ENCODE measurements around the gene ADGRG6.

ADGRG6 gene

GRCh38 chr6:142350309-142350708 is 48.5 kb downstream of the ADGRG6 start:
- no peak for DNase-seq

DNA sequence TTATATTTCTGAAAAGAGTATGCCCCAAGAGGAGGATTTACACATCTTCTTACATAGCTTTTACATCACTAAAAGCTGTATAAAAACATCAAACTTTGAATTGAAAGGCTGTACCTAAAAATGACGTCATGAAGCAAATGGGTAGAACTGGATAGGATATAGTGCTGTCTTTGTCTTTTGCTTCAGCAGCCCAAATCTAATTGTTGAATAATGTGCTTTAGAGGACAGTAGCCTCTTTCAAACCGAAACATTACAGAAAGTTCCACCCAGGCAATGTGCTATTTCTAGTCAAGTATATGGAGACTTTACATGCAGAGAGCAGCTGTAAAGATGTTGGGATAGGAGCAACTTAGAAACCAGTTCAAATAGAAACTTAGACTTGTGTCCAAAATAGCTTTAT is 51.9 kb downstream of the ADGRG6 start:
- no peak for DNase-seq

DNA sequence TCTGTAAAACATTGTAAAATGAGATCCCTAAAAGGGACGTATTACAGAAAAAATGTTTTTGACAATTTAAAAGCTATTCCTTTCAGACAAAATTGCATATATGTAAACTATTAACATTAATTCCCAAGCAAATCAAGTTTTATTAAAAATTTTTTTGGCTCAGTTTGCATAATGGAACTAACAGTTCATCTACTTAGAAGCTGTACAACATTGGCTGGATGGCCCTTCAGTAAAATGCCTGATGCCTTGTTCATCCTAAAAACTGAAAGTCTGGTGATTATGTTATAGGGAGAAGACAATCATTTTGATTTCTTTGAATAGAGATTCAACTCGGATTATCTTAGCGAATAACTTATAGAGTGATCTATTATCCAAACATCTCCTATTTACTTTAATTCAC is 52.8 kb downstream of the ADGRG6 start:
- DNase-seq, result no peak

GRCh38 chr6:142355520-142356174 is 53.8 kb downstream of the ADGRG6 start:
- no peak for DNase-seq

DNA sequence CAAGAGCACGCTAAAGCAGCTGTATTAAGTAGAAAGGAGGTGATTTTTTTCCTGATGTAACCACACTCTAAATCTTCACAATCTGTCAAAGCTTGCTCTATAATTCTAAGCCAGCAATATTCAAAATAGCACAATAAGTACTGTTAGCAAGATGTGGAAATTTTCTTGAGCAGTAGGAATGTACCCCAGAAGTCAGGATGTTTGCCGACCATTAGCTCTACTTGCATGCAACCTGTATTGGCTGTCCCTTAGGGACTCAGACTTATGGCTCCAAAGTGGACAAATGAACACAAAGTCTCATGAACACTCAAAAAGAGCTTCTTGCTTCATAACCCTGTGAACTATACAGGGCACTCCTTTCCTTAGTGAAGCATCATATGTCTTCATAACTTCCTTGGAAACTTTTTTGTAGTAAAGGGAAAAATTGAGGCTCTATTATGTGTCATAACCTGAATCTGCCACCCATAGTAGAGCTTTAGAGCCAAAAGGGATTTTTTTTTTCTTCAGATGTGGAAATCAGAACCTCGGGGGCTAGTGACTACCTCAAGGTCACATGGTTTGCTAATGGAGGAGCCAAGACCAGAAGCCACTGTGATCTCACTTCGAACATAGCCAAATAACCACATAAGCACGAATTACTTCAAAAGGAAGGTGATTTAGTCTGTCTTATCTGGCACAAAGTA is 54.5 kb downstream of the ADGRG6 start:
- no peak for DNase-seq

- no peak for DNase-seq
Observed at GRCh38 chr6:142356884-142357225, 55.0 kb downstream of the ADGRG6 start.

- no peak for DNase-seq
Observed at GRCh38 chr6:142357879-142358278, 56.1 kb downstream of the ADGRG6 start.

- DNase-seq, result no peak
Observed at GRCh38 chr6:142359271-142359960, 57.6 kb downstream of the ADGRG6 start.

GRCh38 chr6:142361345-142361744 is 59.5 kb downstream of the ADGRG6 start:
- no peak for DNase-seq

DNA sequence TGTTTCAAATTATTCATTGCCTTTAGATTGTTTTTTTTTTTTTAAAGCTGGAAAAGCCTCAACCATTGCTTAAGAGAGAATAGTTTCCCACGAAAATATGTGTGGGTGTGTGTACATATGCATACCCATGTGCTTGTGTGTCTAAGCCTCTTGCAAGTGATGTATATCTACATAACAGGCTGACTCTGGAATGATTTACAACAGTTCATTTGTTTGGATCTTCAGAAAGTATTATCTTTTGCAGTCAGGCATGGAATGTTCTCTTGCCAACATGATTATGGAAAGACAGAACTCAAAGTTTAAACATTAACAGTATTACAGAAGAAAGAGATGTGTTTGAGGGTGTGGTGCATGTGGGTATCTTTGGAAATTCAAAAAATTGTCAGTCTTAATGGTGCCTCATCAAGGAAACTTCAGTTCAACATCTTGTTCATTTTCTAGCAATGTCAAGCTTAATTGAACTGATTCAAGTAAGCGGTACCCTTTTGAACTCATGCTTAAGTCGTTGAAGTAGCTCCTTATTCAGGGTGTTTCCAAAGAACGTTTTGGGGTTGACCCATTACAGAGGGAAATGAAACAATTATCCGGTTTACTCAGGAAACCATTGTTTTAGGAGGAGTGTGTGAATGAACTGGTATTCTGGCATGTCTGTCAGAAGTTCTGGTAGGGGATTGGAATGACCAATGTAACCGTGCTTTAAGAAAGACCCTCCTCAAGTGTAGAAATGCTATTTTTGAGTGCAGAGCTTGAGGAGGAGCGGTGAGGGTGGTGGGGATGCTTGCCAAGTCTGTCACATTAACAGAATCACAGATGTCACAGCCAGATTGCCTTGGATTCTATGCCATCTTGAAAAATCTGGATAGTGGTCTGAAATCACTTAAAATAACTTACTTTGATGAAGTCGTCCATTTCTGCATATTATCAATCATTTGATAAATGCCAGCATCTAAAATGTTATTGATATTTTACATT is 60.3 kb downstream of the ADGRG6 start:
- DNase-seq, result no peak

DNA sequence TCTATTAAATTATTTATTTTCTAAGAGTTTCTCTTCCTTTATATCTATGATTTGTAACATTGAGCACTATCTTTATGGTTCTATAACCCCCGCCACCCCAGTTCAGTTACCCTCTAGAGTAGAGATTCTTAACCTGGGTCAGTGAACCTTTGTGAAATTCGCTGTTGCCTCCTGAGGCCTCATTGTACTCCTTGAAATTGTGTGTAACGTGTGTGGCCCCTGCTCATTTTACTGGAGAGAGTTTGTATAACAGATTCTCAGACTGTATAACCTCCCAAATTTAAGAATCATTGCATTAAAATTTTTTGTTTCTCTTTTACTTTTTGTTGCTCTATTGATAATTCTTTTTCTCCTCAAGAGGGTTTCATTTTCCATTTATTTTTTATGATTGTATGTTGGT is 65.3 kb downstream of the ADGRG6 start:
- no peak for DNase-seq

GRCh38 chr6:142367501-142368018 is 65.8 kb downstream of the ADGRG6 start:
- no peak for DNase-seq

DNA sequence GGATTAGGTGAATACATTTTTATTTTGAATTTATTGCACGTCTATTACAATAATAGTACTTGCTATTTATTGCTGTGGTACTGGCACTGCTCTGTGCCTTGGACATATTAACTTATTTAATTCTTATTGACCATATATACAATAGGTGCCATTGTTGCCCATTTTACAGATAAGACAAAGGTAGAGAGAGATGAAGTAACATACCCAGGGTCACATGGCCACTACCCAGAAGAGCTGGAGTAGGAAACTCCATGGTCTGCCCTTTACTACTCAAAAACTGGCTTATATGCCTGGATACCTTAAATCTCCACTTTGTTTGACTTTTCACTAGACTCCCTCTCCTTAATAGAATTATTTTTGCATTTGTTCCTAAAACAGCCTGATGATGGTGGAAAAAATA is 67.5 kb downstream of the ADGRG6 start:
- no peak for DNase-seq

GRCh38 chr6:142372348-142372747 is 70.5 kb downstream of the ADGRG6 start:
- no peak for DNase-seq

DNA sequence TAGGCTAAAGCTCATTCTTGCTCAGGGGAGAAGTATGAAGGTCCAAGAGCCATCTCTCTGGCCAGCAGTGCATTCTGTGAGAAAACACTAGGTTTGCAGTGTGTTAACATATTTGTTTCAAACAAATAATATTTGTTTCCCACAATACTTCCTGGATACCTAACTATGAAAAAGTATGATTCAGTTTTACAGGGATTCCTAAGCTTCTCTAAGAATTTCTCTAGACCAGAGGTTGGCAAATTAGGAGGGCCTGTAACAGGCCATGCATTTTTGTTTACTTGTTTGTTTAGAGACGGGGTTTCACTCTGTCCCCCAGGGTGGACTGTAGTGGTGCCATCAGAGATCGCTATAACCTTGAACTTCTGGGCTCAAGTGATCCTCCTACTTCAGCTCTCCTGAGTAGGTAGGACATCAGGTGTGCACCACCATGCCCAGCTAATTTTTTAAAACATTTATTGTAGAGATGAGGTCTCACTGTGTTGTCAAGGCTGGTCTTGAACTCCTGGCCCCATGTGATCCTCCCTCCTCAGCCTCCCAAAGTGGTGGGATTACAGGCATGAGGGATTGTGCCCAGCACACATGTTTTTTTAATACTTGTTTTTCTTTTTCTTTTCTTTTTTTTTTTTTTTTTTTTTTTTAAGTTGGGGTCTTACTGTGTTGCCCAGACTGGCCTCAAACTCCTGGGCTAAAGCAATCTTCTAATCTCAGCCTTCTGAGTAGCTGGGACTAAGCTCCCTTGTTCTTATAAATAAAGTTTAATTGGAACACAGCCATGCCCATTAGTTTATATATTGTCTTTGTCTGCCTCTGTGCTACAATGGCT is 71.7 kb downstream of the ADGRG6 start:
- DNase-seq, result no peak

DNA sequence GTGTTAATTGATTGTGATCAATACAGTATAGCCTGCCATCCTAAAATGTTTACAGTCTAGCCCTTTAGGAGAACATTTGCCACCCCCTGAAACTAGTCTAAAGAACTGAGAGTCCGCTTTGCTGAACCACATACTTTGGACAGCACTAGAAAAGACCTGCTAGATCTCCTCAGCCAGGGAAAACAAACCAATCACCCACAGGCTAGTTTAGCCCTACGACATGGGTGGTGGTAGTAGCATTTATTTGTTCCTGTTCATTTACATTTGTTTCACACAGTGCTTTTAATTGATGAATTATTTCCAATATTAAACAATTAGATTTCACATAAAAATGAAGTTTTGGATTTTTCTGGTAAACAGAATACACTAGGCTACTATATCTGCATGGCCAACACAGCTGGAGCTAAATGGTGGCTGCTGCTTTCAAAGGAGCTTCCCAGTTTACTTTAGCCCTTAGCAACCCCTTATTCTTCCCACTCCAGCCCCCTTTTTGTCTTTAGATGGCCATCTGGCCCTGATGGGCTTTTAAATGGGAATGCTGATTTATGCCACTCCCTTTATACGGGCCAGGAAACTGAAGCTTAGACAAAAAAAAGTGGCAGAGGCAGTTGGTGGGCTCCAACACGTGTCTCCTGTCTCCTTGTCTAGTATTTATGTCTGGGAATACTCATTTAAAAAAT is 72.4 kb downstream of the ADGRG6 start:
- DNase-seq, result no peak

- DNase-seq, result no peak
Observed at GRCh38 chr6:142374965-142375733, 73.3 kb downstream of the ADGRG6 start.

GRCh38 chr6:142376115-142376514 is 74.3 kb downstream of the ADGRG6 start:
- DNase-seq, result no peak

DNA sequence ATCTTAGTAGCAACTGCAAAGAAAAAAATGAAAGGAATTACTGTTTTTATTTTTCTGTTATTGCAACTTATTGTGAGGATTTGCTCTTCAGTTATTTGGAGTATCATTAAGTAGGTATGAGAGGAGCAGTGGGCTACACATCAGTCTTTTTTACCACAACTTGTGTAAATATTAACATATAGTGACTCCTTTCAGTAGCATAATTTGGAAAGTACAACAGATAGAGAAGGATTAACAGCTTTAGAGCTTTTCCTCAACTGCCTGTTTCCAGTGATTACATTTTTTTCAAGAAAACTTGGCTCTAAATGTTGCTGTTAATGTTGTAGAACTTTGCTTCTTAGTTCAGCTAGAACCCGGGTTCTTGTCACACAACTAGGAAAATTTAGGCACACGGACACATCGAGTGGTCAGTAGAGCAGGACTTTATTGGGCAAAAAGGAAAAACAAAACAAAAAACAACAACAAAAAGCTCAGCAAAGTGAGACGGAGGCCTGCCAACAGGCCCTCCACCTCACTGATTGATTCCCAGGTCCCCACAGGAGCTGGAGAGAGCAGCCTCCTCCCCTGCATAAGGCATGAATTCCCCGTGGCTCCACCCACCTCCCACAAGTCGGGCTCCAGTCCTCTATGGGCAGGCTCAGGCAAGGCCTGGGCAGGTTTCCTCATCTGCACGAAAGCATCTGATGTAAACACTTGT is 75.1 kb downstream of the ADGRG6 start:
- DNase-seq, result no peak

DNA sequence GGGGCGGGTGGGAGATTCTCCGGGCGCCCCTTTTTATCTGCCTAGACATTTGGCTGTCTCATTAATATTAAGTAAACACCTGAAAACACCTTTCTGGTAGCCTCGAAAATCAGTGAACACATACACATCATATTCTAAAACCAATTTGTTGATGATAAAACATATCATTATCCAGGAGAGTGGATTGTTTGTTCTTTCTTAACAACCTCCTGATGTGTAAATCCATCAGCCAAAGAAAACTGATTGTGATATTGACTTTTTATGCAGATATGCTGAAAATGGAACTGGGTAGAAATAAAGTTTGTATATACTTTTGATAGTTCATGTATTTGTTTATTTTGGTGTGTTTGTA is 75.7 kb downstream of the ADGRG6 start:
- no peak for DNase-seq
